GM12878 (cell line): ENCODE data around the gene IRF1. TPM values are rescaled to one million over a fixed set of nuclear protein-coding genes. Genes with fewer than 3 reads are reported as not detected.

Experiments used
- ATAC-seq: fragments of 200-7000 bp; cut with Tn5 transposase; 3 replicates; pipeline ENCODE4 v1.9.1; 2020; ENCODE audit warnings: mild to moderate bottlenecking, moderate library complexity
- BruUV-seq: library from RNA; stranded (reverse); fragments of 400-500 nt; replicated peaks from 2 replicates; lab custom pipeline; 2021; lab: Mats Ljungman, UMichigan
- CTCF ChIA-PET: fragments of 300-600 bp; sonication (Branson Sonifier 250); formaldehyde crosslinking; extraction: SDS; loops from one replicate; lab custom pipeline; 2021; ENCODE audit warnings: inconsistent platforms; lab: Yijun Ruan, JAX
- POLR2A ChIA-PET: fragments of 350-600 bp; formaldehyde crosslinking; extraction: SDS; loops from one replicate; lab custom pipeline; 2021; ENCODE audit warnings: inconsistent platforms; lab: Charles Lee
- RAD21 ChIA-PET: fragments of 300-600 bp; sonication (Branson Sonifier 250); formaldehyde crosslinking; loops from one replicate; lab custom pipeline; 2023; ENCODE audit warnings: antibody characterized with exemption; ENCODE audit not compliant: unreplicated experiment; lab: Charles Lee
- SMC1A ChIA-PET: fragments of 300-600 bp; sonication (Branson Sonifier 250); formaldehyde crosslinking; loops from one replicate; lab custom pipeline; 2023; ENCODE audit not compliant: unreplicated experiment, uncharacterized antibody; lab: Charles Lee
- DNase-seq: peaks from one replicate; pipeline ENCODE4 v3.0.0-alpha.2; 2011; ENCODE audit warnings: low read depth, low spot score
- FAIRE-seq: peaks from 3 replicates; lab custom pipeline; 2011; peaks lifted over from hg19 to GRCh38; lab: Jason Lieb, UNC
- H2AFZ ChIP-seq: 2 replicates; pipeline ENCODE4 v1.6.0; 2011; ENCODE audit warnings: low read depth, low read length, control low read depth; ENCODE audit not compliant: control insufficient read depth
- H3K27ac ChIP-seq: 2 replicates; pipeline ENCODE4 v1.5.1; 2011; ENCODE audit warnings: control low read depth; ENCODE audit not compliant: control insufficient read depth, insufficient read depth
- H3K27me3 ChIP-seq, 2 experiments: replicated peaks in 1 of 2; 2 replicates each; pipeline versions ENCODE4 v1.6.0 to v1.6.1; 2011; ENCODE audit warnings: low read length in 1 of 2; ENCODE audit not compliant: control insufficient read depth in 2 of 2, insufficient read depth in 2 of 2
- H3K36me3 ChIP-seq, 2 experiments: 2 replicates each; pipeline ENCODE4 v1.5.1; 2011; ENCODE audit warnings: low read length in 1 of 2; ENCODE audit not compliant: control insufficient read depth in 2 of 2, insufficient read depth in 2 of 2
- H3K4me1 ChIP-seq: 2 replicates; pipeline ENCODE4 v1.6.1; 2011; ENCODE audit warnings: mild to moderate bottlenecking, low read length, moderate library complexity, mixed read lengths; ENCODE audit not compliant: control insufficient read depth, insufficient read depth
- H3K4me2 ChIP-seq: 2 replicates; pipeline ENCODE4 v1.6.0; 2011; ENCODE audit warnings: control low read depth; ENCODE audit not compliant: control insufficient read depth, insufficient read depth
- H3K4me3 ChIP-seq: fragments of 200-600 bp; sonication (generic); 2 replicates; pipeline ENCODE4 v1.5.1; 2016
- H3K79me2 ChIP-seq: 2 replicates; pipeline ENCODE4 v1.6.0; 2011; ENCODE audit warnings: low read length; ENCODE audit not compliant: control insufficient read depth, insufficient read depth
- H3K9ac ChIP-seq: 2 replicates; pipeline ENCODE4 v1.8.0; 2011; ENCODE audit warnings: low read length, control low read depth, mixed read lengths; ENCODE audit not compliant: control insufficient read depth, insufficient read depth
- H3K9me3 ChIP-seq: replicated peaks from 3 replicates; pipeline ENCODE4 v1.5.1; 2011; ENCODE audit warnings: mild to moderate bottlenecking, low read length; ENCODE audit not compliant: control insufficient read depth, insufficient read depth
- H4K20me1 ChIP-seq: 2 replicates; pipeline ENCODE4 v1.6.0; 2011; ENCODE audit not compliant: control insufficient read depth, insufficient read depth
- CBFB ChIP-seq: IDR thresholded peaks from 2 replicates; pipeline ENCODE4 v1.6.1; 2016; ENCODE audit warnings: antibody characterized with exemption, low read depth
- POLR2A ChIP-seq: IDR thresholded peaks from 2 replicates; pipeline ENCODE4 v1.6.1; 2011; ENCODE audit warnings: low read depth, mild to moderate bottlenecking, low read length
- RAD21 ChIP-seq: IDR thresholded peaks from 2 replicates; pipeline ENCODE4 v1.6.1; 2011; ENCODE audit warnings: mild to moderate bottlenecking, low read depth, low read length, moderate library complexity; ENCODE audit not compliant: insufficient read depth
- SMARCA5 ChIP-seq: fragments of 450-650 bp; IDR thresholded peaks from 2 replicates; pipeline ENCODE4 v1.6.1; 2017; ENCODE audit warnings: mild to moderate bottlenecking
- WGBS: methylation state at CpG from one replicate; pipeline ENCODE4 v1.1.6; 2016; ENCODE audit warnings: low lambda C conversion rate; ENCODE audit not compliant: insufficient replicate concordance, insufficient coverage; ENCODE audit errors: missing lambda C conversion rate; 5-methylcytosine and 5-hydroxymethylcytosine counted together
- in situ Hi-C: fragments of 300-500 bp; cut with MboI; formaldehyde crosslinking; loops from 9 replicates; pipeline ENCODE4 v1.14.3; 2018; ENCODE audit warnings: mixed read lengths
- intact Hi-C: fragments of 100-400 bp; cut with micrococcal nuclease; formaldehyde crosslinking; loops from one replicate; pipeline ENCODE4 v1.14.2; 2022; ENCODE audit not compliant: unreplicated experiment
- polyA plus RNA-seq, 11 experiments: library from polyadenylated mRNA; depleted of rRNA in 4 of 11; unstranded in 6 of 11; stranded (reverse) in 5 of 11; fragments of >200 nt; fragmentation: Nextera tagmentation in 4 of 11; fragmentation: Illumina TruSeq in 1 of 11; extraction: Ambion mirVana in 4 of 11; extraction: Trizol in 1 of 11; gene quantifications; 1 replicate in 1 of 11; 2 replicates in 10 of 11; pipeline versions ENCODE4 v1.2.1 to v1.2.3, GENCODE V29; 2011 to 2016; ENCODE audit warnings: inconsistent platforms in 2 of 11, missing spikeins in 2 of 11, low read depth in 1 of 11
- total RNA-seq, 4 experiments: library from RNA; depleted of rRNA in 3 of 4; stranded (reverse); fragments of >200 nt in 3 of 4; fragmentation: Illumina TruSeq in 1 of 4; extraction: Trizol in 1 of 4; gene quantifications; 2 replicates each; pipeline versions ENCODE4 v1.2.1 to v1.2.3, GENCODE V29; 2013 to 2021

Gene IRF1
- total and polyA plus RNA-seq, 10 of the 15 experiments (the other 5 are each of a cell fraction or from before 2014, with no cell fraction given): 6.9 to 68.0 (median 49.6) TPM

- SMC1A ChIA-PET: interaction anchor here (0.6 to 15.9 kb wide), 13 partner anchors 10 to 102 kb away, joined by 3 to 300 read pairs (median 6); no protein-coding TSS in a partner anchor
Measured at GRCh38 chr5:132471151-132471907, 19.2 kb downstream of the IRF1 start.

GRCh38 chr5:132470596-132470995 lies 20.0 kb downstream of the IRF1 start:
- intact Hi-C loops: no loop called here
- no peaks in the 10 kb centered on the region for H3K27me3 ChIP-seq

More at GRCh38 chr5:132471151-132471907, 19.2 kb downstream of the IRF1 start:
- Histone ChIP-seq H2AFZ (no peak overlapping the region), H3K36me3 (peaks cover 0 to 6% of the 10 kb centered on the region in 2 experiments), H3K4me1 (peaks cover 47% of the 10 kb centered on the region), H4K20me1 (no peaks in the 10 kb centered on the region), H3K27ac (peak overlapping the region; percentile 13; the same call in 1 of the 2 replicates), H3K4me3 (no peak overlapping the region), H3K9me3 (no peaks in the 10 kb centered on the region), H3K27me3 (no peaks in the 10 kb centered on the region), H3K79me2 (peaks cover 4% of the 10 kb centered on the region), H3K9ac (no peak overlapping the region), H3K4me2 (no peak overlapping the region)
- DNase-seq (no peak), ATAC-seq (no peak), FAIRE-seq (no peak)
- CTCF ChIA-PET: interaction anchor here (0.7 to 12.8 kb wide), 11 partner anchors 12 to 85 kb away, joined by 3 to 139 read pairs (median 6); partner anchors contain the start of gene IRF1
- RAD21 ChIA-PET: interaction anchor here (0.9 to 2.7 kb wide), 5 partner anchors 9 to 85 kb away, joined by 3 to 6 read pairs (median 5); no protein-coding TSS in a partner anchor
- POLR2A ChIA-PET: interaction anchor here (0.9 to 16.7 kb wide), 8 partner anchors 9 to 45 kb away, joined by 3 to 178 read pairs (median 4); partner anchors contain the start of gene IRF1
- no TSS peak for BruUV-seq
- 98% methylated on average over 2 of the region's 2 CpGs for WGBS
- intact Hi-C loops (no loop called here), in situ Hi-C loops (loop anchor here (5.0 kb wide), 1 partner anchor 49 kb away; no protein-coding TSS in a partner anchor)
- 0 out of 2 replicates have a peak, but pooled peaks have one; percentile 28 for TF ChIP-seq SMARCA5
- TF ChIP-seq CBFB: no peak

More at GRCh38 chr5:132470596-132470995, 20.0 kb downstream of the IRF1 start:
- ChIA-PET SMC1A (interaction anchor here (0.6 to 15.9 kb wide), 10 partner anchors 8 to 102 kb away, joined by 3 to 300 read pairs (median 8); no protein-coding TSS in a partner anchor), CTCF (interaction anchor here (0.9 to 12.8 kb wide), 6 partner anchors 11 to 84 kb away, joined by 3 to 139 read pairs (median 8); no protein-coding TSS in a partner anchor), POLR2A (interaction anchor here (1.1 to 16.7 kb wide), 7 partner anchors 10 to 55 kb away, joined by 3 to 178 read pairs (median 6); partner anchors contain the start of gene IRF1), RAD21 (interaction anchor here (1.2 to 2.7 kb wide), 4 partner anchors 10 to 47 kb away, joined by 4 to 9 read pairs (median 6); partner anchors contain the start of gene IRF1)
- H3K4me2 ChIP-seq: no peak overlapping the region
- H3K27ac ChIP-seq: no peak overlapping the region
- in situ Hi-C loops: loop anchor here (5.0 kb wide), 1 partner anchor 48 kb away; no protein-coding TSS in a partner anchor
- no peak for TF ChIP-seq RAD21
- peak; percentile 34; the same call in 1 of the 2 replicates for TF ChIP-seq POLR2A
- BruUV-seq: no TSS peak
- no peak overlapping the region for H2AFZ ChIP-seq
- no peaks in the 10 kb centered on the region for H4K20me1 ChIP-seq
- ATAC-seq (no peak), FAIRE-seq (no peak), DNase-seq (no peak)
- H3K79me2 ChIP-seq: peaks cover 4% of the 10 kb centered on the region
- peaks cover 0 to 6% of the 10 kb centered on the region in 2 experiments for H3K36me3 ChIP-seq
- H3K4me3 ChIP-seq: no peak overlapping the region
- peaks cover 54% of the 10 kb centered on the region for H3K4me1 ChIP-seq
- no peaks in the 10 kb centered on the region for H3K9me3 ChIP-seq
- WGBS: 53% methylated on average over 1 of the region's 1 CpG
- H3K9ac ChIP-seq: no peak overlapping the region
